GM06990 (cell line): ENCODE data around the gene DCHS2.

Experiments used
- DNase-seq: peaks from one replicate; pipeline ENCODE4 v3.0.0-alpha.2; 2011; ENCODE audit not compliant: insufficient read length; ENCODE audit errors: extremely low read depth
- H3K27me3 ChIP-seq: replicated peaks from 2 replicates; pipeline ENCODE4 v1.6.0; 2011; ENCODE audit warnings: low read length; ENCODE audit not compliant: control insufficient read depth, insufficient read depth
- H3K36me3 ChIP-seq: 2 replicates; pipeline ENCODE4 v1.5.1; 2011; ENCODE audit warnings: low read length; ENCODE audit not compliant: control insufficient read depth, insufficient read depth
- H3K4me3 ChIP-seq: replicated peaks from 2 replicates; pipeline ENCODE4 v1.5.1; 2011; ENCODE audit warnings: low read depth, mild to moderate bottlenecking, control low read depth, low read length
- TF ChIP-seq, protein P1 (sequence below): IDR thresholded peaks from 2 replicates; pipeline ENCODE4 v1.5.1; 2011; ENCODE audit warnings: low read length, control low read depth, mild to moderate bottlenecking, inconsistent platforms; ENCODE audit not compliant: insufficient read depth, poor library complexity, severe bottlenecking

The DCHS2 gene

GRCh38 chr4:154466336-154466735 is 25.3 kb downstream of the DCHS2 start:
- no peaks in the 10 kb centered on the region for H3K27me3 ChIP-seq
- TF ChIP-seq, protein P1, sequence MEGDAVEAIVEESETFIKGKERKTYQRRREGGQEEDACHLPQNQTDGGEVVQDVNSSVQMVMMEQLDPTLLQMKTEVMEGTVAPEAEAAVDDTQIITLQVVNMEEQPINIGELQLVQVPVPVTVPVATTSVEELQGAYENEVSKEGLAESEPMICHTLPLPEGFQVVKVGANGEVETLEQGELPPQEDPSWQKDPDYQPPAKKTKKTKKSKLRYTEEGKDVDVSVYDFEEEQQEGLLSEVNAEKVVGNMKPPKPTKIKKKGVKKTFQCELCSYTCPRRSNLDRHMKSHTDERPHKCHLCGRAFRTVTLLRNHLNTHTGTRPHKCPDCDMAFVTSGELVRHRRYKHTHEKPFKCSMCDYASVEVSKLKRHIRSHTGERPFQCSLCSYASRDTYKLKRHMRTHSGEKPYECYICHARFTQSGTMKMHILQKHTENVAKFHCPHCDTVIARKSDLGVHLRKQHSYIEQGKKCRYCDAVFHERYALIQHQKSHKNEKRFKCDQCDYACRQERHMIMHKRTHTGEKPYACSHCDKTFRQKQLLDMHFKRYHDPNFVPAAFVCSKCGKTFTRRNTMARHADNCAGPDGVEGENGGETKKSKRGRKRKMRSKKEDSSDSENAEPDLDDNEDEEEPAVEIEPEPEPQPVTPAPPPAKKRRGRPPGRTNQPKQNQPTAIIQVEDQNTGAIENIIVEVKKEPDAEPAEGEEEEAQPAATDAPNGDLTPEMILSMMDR, result no peak
- H3K4me3 ChIP-seq, result no peak overlapping the region
- no peaks in the 10 kb centered on the region for H3K36me3 ChIP-seq
- DNase-seq, result no peak

DNA sequence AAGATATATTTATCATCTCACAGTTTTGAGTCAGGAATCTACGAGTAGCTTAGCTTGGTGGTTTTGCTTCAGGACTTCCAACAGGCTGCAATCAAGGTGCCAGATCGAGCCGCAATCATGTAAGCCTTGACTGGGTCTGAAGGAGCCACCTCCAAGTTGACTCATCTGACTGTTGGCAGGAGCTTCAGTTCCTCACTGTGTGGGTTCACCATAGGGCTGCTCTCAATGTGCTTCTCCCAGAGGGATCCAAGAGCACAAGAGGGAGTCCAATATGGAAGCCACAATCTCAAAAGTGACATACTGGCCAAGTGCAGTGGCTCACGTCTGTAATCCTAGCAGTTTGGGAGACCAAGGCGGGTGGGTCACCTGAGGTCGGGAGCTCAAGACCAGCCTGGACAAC is 26.5 kb downstream of the DCHS2 start:
- H3K4me3 ChIP-seq, result no peak overlapping the region
- no peaks in the 10 kb centered on the region for H3K27me3 ChIP-seq
- H3K36me3 ChIP-seq, result no peaks in the 10 kb centered on the region
- no peak for DNase-seq
- TF ChIP-seq, protein P1, result no peak

DNA sequence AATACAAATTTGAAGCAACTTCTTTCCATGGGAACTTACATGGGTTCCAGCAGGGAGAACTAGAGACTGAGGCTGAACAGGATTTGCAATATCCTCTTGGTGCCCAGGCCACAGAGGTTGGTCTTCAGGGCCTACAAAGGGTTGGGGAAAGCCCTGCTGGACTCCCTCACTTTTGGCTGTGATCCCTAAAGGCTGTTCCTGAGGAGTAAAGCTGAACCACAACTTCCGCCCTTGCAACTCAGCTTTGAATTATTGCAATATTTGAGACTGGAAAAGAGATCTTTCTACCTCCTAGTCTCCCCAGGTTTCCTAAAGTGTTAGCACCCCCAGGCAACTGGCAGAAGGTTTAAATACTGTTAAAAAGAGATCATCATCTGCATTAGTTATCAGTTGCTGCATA is 26.9 kb downstream of the DCHS2 start:
- H3K36me3 ChIP-seq, result no peaks in the 10 kb centered on the region
- no peak for DNase-seq

GRCh38 chr4:154462081-154462810 is 29.4 kb downstream of the DCHS2 start:
- H3K27me3 ChIP-seq, result no peaks in the 10 kb centered on the region
- no peak overlapping the region for H3K4me3 ChIP-seq
- DNase-seq, result no peak
- TF ChIP-seq, protein P1, result no peak
- H3K36me3 ChIP-seq, result no peaks in the 10 kb centered on the region

More for the DNA sequence above, 26.9 kb downstream of the DCHS2 start:
- TF ChIP-seq, protein P1, result no peak
- no peak overlapping the region for H3K4me3 ChIP-seq
- H3K27me3 ChIP-seq, result no peaks in the 10 kb centered on the region

DNA sequence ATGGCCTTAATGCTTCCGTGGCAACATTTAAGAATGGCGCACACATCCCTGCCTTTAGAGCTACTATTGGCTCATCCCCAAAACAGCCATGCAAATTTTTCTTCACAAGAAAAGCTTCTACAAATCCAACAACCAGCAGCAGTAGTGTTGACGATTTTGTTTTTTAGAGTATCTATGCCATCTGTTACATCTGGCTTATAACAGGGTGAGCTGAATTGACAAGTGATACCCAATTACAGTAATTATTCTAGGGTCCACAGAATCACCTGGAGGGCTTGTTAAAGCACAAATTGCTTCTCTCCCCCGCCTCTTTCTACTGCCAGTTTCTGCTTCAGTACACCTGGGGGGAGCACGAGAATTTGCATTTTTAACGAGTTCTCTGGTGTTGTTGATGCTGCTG is 34.1 kb downstream of the DCHS2 start:
- DNase-seq, result no peak
- TF ChIP-seq, protein P1, result no peak
- no peaks in the 10 kb centered on the region for H3K27me3 ChIP-seq
- H3K36me3 ChIP-seq, result no peaks in the 10 kb centered on the region
- no peak overlapping the region for H3K4me3 ChIP-seq

GRCh38 chr4:154456889-154457288 is 34.7 kb downstream of the DCHS2 start:
- TF ChIP-seq, protein P1, result no peak
- H3K36me3 ChIP-seq, result no peaks in the 10 kb centered on the region
- H3K4me3 ChIP-seq, result no peak overlapping the region
- no peak for DNase-seq
- no peaks in the 10 kb centered on the region for H3K27me3 ChIP-seq
